ENCODE data around the gene SORL1. TPM values are rescaled to one million over a fixed set of nuclear protein-coding genes. Genes with fewer than 3 reads are reported as not detected.

SORL1 gene
- total RNA-seq, 1 experiment from 2014 or later = 68.3 TPM

- Histone ChIP-seq H3K9ac (ENCODE audit: extremely low read depth, insufficient read length, low read length) (no peak overlapping the region), H3K4ac (ENCODE audit: low read depth, low read length) (no peak overlapping the region), H3K23me2 (ENCODE audit: insufficient read length, low read depth, low read length, poor library complexity, severe bottlenecking) (peaks cover 5% of the 10 kb centered on the region), H4K20me1 (ENCODE audit: control insufficient read depth, insufficient read depth, insufficient read length) (no peaks in the 10 kb centered on the region), H3K23ac (ENCODE audit: insufficient read length, low read depth, low read length) (no peak overlapping the region), H3K4me2 (ENCODE audit: insufficient read depth, insufficient read length, low read length) (no peak overlapping the region), H3K27me3 (ENCODE audit: insufficient read depth, low read length) (no peaks in the 10 kb centered on the region), H2BK5ac (ENCODE audit: insufficient read length, low read length) (no peak overlapping the region), H3K56ac (ENCODE audit: insufficient read length, low read depth, low read length) (no peak overlapping the region), H2BK15ac (ENCODE audit: low read depth, low read length) (no peak overlapping the region), H2BK120ac (ENCODE audit: low read depth, low read length, poor library complexity, severe bottlenecking) (no peak overlapping the region), H2BK12ac (ENCODE audit: insufficient read length, low read depth, low read length) (no peak overlapping the region), H3K4me1 (ENCODE audit: insufficient read depth, low read length) (peaks cover 5% of the 10 kb centered on the region; the same call in 1 of the 2 replicates), H4K91ac (ENCODE audit: insufficient read length, low read depth, low read length) (no peak overlapping the region), H4K8ac (replicated peaks; ENCODE audit: insufficient read length, low read depth, low read length) (no peak overlapping the region), H4K5ac (ENCODE audit: insufficient read length, low read depth, low read length) (no peak overlapping the region), H3K18ac (ENCODE audit: insufficient read length, low read depth, low read length) (no peak overlapping the region), H3K9me3 (ENCODE audit: control insufficient read depth, low read depth, low read length) (no peaks in the 10 kb centered on the region), H2BK20ac (ENCODE audit: low read depth, low read length, poor library complexity, severe bottlenecking) (no peak overlapping the region), H2AFZ (ENCODE audit: low read length) (no peak overlapping the region), H2AK5ac (ENCODE audit: insufficient read length, low read length) (no peak overlapping the region), H3T11ph (ENCODE audit: low read length) (no peak overlapping the region), H3K27ac (ENCODE audit: insufficient read length, low read depth, low read length) (no peak overlapping the region), H3K14ac (ENCODE audit: insufficient read depth, low read length) (no peak overlapping the region), H3K79me2 (ENCODE audit: insufficient read depth, low read length) (no peaks in the 10 kb centered on the region; the same call in 1 of the 2 replicates), H3K79me1 (ENCODE audit: insufficient read depth, low read depth, low read length, poor library complexity, severe bottlenecking) (no peaks in the 10 kb centered on the region)
- H3K27me3 Mint-ChIP-seq (ENCODE audit: low read depth) = peaks cover 24% of the 10 kb centered on the region
- WGBS (ENCODE audit: extremely low coverage, insufficient read length, low lambda C conversion rate) = no CpG with 5 or more reads among the region's 5 CpGs
- TF ChIP-seq, protein P1, sequence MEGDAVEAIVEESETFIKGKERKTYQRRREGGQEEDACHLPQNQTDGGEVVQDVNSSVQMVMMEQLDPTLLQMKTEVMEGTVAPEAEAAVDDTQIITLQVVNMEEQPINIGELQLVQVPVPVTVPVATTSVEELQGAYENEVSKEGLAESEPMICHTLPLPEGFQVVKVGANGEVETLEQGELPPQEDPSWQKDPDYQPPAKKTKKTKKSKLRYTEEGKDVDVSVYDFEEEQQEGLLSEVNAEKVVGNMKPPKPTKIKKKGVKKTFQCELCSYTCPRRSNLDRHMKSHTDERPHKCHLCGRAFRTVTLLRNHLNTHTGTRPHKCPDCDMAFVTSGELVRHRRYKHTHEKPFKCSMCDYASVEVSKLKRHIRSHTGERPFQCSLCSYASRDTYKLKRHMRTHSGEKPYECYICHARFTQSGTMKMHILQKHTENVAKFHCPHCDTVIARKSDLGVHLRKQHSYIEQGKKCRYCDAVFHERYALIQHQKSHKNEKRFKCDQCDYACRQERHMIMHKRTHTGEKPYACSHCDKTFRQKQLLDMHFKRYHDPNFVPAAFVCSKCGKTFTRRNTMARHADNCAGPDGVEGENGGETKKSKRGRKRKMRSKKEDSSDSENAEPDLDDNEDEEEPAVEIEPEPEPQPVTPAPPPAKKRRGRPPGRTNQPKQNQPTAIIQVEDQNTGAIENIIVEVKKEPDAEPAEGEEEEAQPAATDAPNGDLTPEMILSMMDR (conservative IDR thresholded peaks at IDR 0.05) = no peak
- peaks cover 6 to 17% (median 8%) of the 10 kb centered on the region in 3 experiments for H3K36me3 Mint-ChIP-seq (ENCODE audit: insufficient read depth in 1 of 3, low read depth in 3 of 3)
- H3K9me3 Mint-ChIP-seq = peaks cover 9 to 10% of the 10 kb centered on the region in 2 experiments
- H3K4me3 Mint-ChIP-seq = no peak overlapping the region
- H3K4me1 Mint-ChIP-seq = peaks cover 17 to 30% of the 10 kb centered on the region in 2 experiments
- H3K27ac Mint-ChIP-seq = no peak overlapping the region
- no peak for DNase-seq
These were observed 26.3 kb upstream of the SORL1 start for GRCh38 chr11:121425828-121426227.

Measured in H9 (cell line).